Measurements from ENCODE around the gene PRPSAP1. TPM values are rescaled to one million over a fixed set of nuclear protein-coding genes. Genes with fewer than 3 reads are reported as not detected.

PRPSAP1 gene
- polyA plus RNA-seq, 1 donor from 2014 or later = 62.0 TPM

GRCh38 chr17:76385892-76386786, 32.4 kb upstream of the PRPSAP1 start:
- Mint-ChIP-seq H3K27me3 (peaks cover 3% of the 10 kb centered on the region), H3K4me1 (peaks cover 0 to 6% (median 3%) of the 10 kb centered on the region in 3 donors), H3K36me3 (peaks cover 2% of the 10 kb centered on the region), H3K27ac (no peak overlapping the region), H3K4me3 (peak overlapping the region; percentile 68 to 80 (median 72)), H3K9me3 (no peaks in the 10 kb centered on the region)

GRCh38 chr17:76384987-76385891, 31.5 kb upstream of the PRPSAP1 start:
- H3K9me3 Mint-ChIP-seq = no peaks in the 10 kb centered on the region
- peaks cover 2% of the 10 kb centered on the region for H3K36me3 Mint-ChIP-seq
- H3K4me3 Mint-ChIP-seq = peak overlapping the region; percentile 68 to 80 (median 72)
- no peak overlapping the region for H3K27ac Mint-ChIP-seq
- H3K27me3 Mint-ChIP-seq = peaks cover 3% of the 10 kb centered on the region
- peaks cover 0 to 6% (median 3%) of the 10 kb centered on the region in 3 donors for H3K4me1 Mint-ChIP-seq

GRCh38 chr17:76384222-76384986, 30.7 kb upstream of the PRPSAP1 start, which contains the start of gene SPHK1:
SPHK1 (plus strand) TSS chr17:76384609; CDS start chr17:76385645, 1,036 bp downstream.
- Mint-ChIP-seq H3K36me3 (no peaks in the 10 kb centered on the region), H3K27me3 (peaks cover 3% of the 10 kb centered on the region), H3K4me3 (peak within 1 kb of the TSS; percentile 64 to 93 (median 84)), H3K27ac (peak within 1 kb of the TSS in 1 of 3 donors; percentile 59), H3K9me3 (no peaks in the 10 kb centered on the region), H3K4me1 (peaks cover 0 to 4% (median 3%) of the 10 kb centered on the region in 3 donors)

GRCh38 chr17:76383546-76384221, 30.0 kb upstream of the PRPSAP1 start:
- Mint-ChIP-seq H3K27me3 (peaks cover 5% of the 10 kb centered on the region), H3K4me3 (peak overlapping the region; percentile 64 to 93 (median 84)), H3K9me3 (no peaks in the 10 kb centered on the region), H3K36me3 (no peaks in the 10 kb centered on the region), H3K4me1 (peaks cover 0 to 4% (median 3%) of the 10 kb centered on the region in 3 donors), H3K27ac (peak overlapping the region in 1 of 3 donors; percentile 59)

- H3K4me1 Mint-ChIP-seq = peaks cover 0 to 4% (median 3%) of the 10 kb centered on the region in 3 donors
- no peaks in the 10 kb centered on the region for H3K9me3 Mint-ChIP-seq
- H3K27me3 Mint-ChIP-seq = peaks cover 8% of the 10 kb centered on the region
- H3K4me3 Mint-ChIP-seq = peak overlapping the region; percentile 69 to 93 (median 84)
- H3K27ac Mint-ChIP-seq = peak overlapping the region in 1 of 3 donors; percentile 53
- no peaks in the 10 kb centered on the region for H3K36me3 Mint-ChIP-seq
Observed at GRCh38 chr17:76382803-76383545, 29.3 kb upstream of the PRPSAP1 start.

- H3K4me1 Mint-ChIP-seq = peaks cover 0 to 4% (median 3%) of the 10 kb centered on the region in 3 donors
- H3K4me3 Mint-ChIP-seq = peak overlapping the region; percentile 69 to 92 (median 83)
- H3K27me3 Mint-ChIP-seq = peaks cover 8% of the 10 kb centered on the region
- no peaks in the 10 kb centered on the region for H3K9me3 Mint-ChIP-seq
- peak overlapping the region in 1 of 3 donors; percentile 53 for H3K27ac Mint-ChIP-seq
- no peaks in the 10 kb centered on the region for H3K36me3 Mint-ChIP-seq
Observed at GRCh38 chr17:76382351-76382802, 28.7 kb upstream of the PRPSAP1 start.

GRCh38 chr17:76381633-76382350, 28.1 kb upstream of the PRPSAP1 start:
- H3K9me3 Mint-ChIP-seq = no peaks in the 10 kb centered on the region
- H3K27ac Mint-ChIP-seq = no peak overlapping the region
- peaks cover 0 to 4% (median 3%) of the 10 kb centered on the region in 3 donors for H3K4me1 Mint-ChIP-seq
- peaks cover 8% of the 10 kb centered on the region for H3K27me3 Mint-ChIP-seq
- no peaks in the 10 kb centered on the region for H3K36me3 Mint-ChIP-seq
- H3K4me3 Mint-ChIP-seq = peak overlapping the region in 2 of 4 donors; percentile 29 to 84

- Mint-ChIP-seq H3K36me3 (no peaks in the 10 kb centered on the region), H3K27ac (no peak overlapping the region), H3K27me3 (peaks cover 8% of the 10 kb centered on the region), H3K9me3 (no peaks in the 10 kb centered on the region), H3K4me1 (peaks cover 0 to 4% (median 3%) of the 10 kb centered on the region in 3 donors), H3K4me3 (peak overlapping the region in 1 of 4 donors; percentile 81)
Observed at GRCh38 chr17:76379646-76380376, 26.1 kb upstream of the PRPSAP1 start.

GRCh38 chr17:76379275-76379641, 25.5 kb upstream of the PRPSAP1 start:
- H3K4me3 Mint-ChIP-seq = peak overlapping the region in 1 of 4 donors; percentile 81

GRCh38 chr17:76378548-76379274, 25.0 kb upstream of the PRPSAP1 start:
- peaks cover 8% of the 10 kb centered on the region for H3K27me3 Mint-ChIP-seq
- peak overlapping the region in 1 of 4 donors; percentile 20 for H3K4me3 Mint-ChIP-seq
- no peak overlapping the region for H3K27ac Mint-ChIP-seq
- peaks cover 0 to 4% (median 4%) of the 10 kb centered on the region in 3 donors for H3K4me1 Mint-ChIP-seq
- H3K36me3 Mint-ChIP-seq = no peaks in the 10 kb centered on the region
- H3K9me3 Mint-ChIP-seq = no peaks in the 10 kb centered on the region

More at GRCh38 chr17:76379275-76379641, 25.5 kb upstream of the PRPSAP1 start:
- Mint-ChIP-seq H3K27me3 (peaks cover 8% of the 10 kb centered on the region), H3K4me1 (peaks cover 0 to 4% (median 3%) of the 10 kb centered on the region in 3 donors), H3K27ac (no peak overlapping the region), H3K9me3 (no peaks in the 10 kb centered on the region), H3K36me3 (no peaks in the 10 kb centered on the region)

GRCh38 chr17:76376318-76377133, 22.8 kb upstream of the PRPSAP1 start:
- peaks cover 0 to 5% (median 5%) of the 10 kb centered on the region in 3 donors for H3K4me1 Mint-ChIP-seq
- H3K27ac Mint-ChIP-seq = no peak overlapping the region
- peak overlapping the region in 1 of 4 donors; percentile 22 for H3K4me3 Mint-ChIP-seq
- no peaks in the 10 kb centered on the region for H3K9me3 Mint-ChIP-seq
- peaks cover 5% of the 10 kb centered on the region for H3K27me3 Mint-ChIP-seq
- no peaks in the 10 kb centered on the region for H3K36me3 Mint-ChIP-seq

Data from IgD-negative memory B cell (primary cell).